GM18870 (cell line): Measurements from ENCODE around the gene SPATA6.
"Not testable (repeated sequence)": the region's sequence is repeated elsewhere in the genome, so short reads cannot be mapped to it uniquely, and the experiment has no call there.

Experiments
- ATAC-seq: cut with Tn5 transposase; IDR thresholded peaks from one replicate; pipeline ENCODE4 v1.9.1; 2021; ENCODE audit warnings: moderate library complexity; ENCODE audit not compliant: unreplicated experiment

The SPATA6 gene

GRCh38 chr1:48362901-48363300 lies 109.1 kb downstream of the SPATA6 start:
- no peak for ATAC-seq

DNA sequence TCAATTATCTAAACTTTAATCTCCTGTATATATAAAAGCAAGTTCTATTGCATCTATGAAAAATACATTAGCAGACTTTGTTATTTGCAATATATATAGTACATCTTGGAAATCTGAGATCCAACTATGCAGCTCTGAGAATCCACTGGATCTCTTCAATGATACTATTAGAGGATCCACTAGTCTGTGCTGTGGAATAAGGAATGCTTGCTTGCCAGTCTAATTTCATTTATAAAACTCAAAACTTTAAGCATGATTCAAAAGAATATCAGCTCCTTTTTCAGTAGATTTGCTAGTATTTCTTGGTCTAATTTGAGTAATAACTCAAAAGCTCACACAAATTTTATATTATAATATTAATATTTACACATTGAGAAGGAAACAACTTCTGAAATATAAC lies 115.1 kb downstream of the SPATA6 start:
- ATAC-seq: no peak

GRCh38 chr1:48344373-48344772 lies 127.6 kb downstream of the SPATA6 start:
- ATAC-seq: no peak

DNA sequence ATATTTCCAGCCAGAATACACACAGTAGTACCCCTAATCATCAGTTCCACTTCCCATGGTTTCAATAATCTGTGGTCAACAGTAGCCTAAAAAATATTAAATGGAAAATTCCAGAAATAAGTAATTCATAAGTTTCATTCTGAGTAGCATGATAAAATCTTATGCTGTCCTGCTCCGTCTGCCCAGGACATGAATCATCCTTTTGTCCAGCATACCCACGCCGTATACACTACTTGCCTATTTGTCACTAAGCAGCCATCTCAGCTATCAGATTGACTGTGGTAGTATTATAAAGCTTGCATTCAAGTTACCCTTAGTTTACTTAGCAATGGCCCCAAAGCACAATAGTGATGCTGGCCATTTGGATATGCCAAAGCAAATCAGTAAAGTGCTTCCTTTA lies 130.8 kb downstream of the SPATA6 start:
- no peak for ATAC-seq

DNA sequence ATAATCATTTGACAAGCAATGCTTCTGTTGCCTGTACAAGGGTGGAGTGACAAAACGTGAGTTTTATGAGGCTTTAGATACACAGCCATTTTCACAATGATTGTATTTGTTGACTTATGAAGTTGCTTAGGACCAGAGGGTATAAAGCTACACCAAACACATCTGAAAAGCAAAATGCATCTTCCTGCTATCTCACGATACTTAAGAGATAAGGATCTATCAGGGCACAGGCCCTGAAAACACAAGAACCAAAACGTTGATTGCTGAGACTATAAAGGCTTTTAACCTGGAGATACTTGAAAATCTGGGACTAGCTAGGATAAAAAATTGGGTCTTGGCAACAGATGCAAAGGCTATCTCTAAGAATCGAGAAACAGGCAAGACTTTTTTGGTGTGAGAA lies 133.7 kb downstream of the SPATA6 start:
- ATAC-seq: no peak

- ATAC-seq: no peak
These were observed 138.7 kb downstream of the SPATA6 start for GRCh38 chr1:48333316-48333715.

- no peak for ATAC-seq
These were observed 139.9 kb downstream of the SPATA6 start for GRCh38 chr1:48332115-48332514.

- ATAC-seq: no peak
These were observed 142.1 kb downstream of the SPATA6 start for GRCh38 chr1:48329905-48330304.

GRCh38 chr1:48329486-48329885 lies 142.5 kb downstream of the SPATA6 start:
- no peak for ATAC-seq

- not testable (repeated sequence) for ATAC-seq
These were observed 160.2 kb downstream of the SPATA6 start for GRCh38 chr1:48311829-48312228.

- ATAC-seq: no peak
These were observed 162.4 kb downstream of the SPATA6 start for GRCh38 chr1:48309564-48310082.

- no peak for ATAC-seq
These were observed 169.4 kb downstream of the SPATA6 start for GRCh38 chr1:48302652-48303051.

DNA sequence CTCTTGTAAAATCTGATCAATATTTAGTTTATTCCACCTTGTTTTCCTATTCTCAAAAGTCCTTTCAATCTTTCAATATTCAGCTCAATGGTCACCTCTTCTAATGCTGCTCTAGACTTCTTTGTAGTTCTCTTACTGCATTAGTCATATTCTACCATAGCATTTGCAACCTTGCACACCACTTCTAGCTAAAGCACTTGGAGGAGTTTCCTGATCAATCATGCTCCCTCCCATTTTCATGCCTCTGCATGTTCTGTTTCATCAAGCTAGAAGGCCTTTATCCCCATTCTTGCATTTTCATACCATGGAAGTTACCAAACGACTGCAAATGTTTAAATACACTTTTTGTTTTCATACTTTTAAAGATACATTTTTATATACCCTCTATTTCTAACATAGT lies 177.3 kb downstream of the SPATA6 start:
- ATAC-seq: no peak

DNA sequence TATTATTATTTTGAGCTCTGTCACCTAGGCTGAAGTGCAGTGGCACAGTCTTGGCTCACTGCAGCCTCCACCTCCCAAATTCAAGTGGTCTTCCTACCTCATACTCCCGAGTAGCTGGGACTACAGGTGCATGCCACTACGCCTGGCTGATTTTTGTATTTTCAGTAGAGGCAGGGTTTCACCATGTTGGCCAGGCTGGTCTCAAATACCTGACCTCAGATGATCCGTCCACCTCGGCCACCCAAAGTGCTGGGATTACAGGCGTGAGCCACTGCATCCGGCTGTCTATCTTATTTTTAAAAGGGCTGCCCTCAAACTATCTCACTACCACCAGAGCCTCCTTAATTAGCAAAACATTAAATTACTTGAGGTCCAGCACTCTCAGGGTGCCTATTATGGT lies 177.9 kb downstream of the SPATA6 start:
- ATAC-seq: not testable (repeated sequence)

DNA sequence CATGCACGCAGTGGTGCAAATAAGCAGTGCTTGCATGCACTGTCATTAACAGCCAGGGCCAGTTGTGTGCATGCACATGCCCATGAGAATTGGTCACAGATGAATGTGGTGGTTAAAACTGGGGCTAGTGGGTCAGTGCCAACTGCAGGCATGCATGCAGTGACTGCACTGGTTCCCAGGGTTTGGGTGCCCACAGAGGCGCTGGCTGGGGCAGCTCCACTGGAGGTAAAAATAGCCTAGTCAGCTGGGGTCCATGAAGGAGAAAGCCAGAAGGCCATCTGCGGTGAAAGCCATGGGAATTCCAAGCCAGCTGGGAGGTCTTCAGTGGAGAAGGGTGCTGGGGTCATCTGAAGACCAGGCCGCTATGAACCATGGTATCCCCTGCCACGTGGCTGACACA lies 179.3 kb downstream of the SPATA6 start:
- ATAC-seq: no peak

- ATAC-seq: no peak
These were observed 180.6 kb downstream of the SPATA6 start for GRCh38 chr1:48291421-48291820.

DNA sequence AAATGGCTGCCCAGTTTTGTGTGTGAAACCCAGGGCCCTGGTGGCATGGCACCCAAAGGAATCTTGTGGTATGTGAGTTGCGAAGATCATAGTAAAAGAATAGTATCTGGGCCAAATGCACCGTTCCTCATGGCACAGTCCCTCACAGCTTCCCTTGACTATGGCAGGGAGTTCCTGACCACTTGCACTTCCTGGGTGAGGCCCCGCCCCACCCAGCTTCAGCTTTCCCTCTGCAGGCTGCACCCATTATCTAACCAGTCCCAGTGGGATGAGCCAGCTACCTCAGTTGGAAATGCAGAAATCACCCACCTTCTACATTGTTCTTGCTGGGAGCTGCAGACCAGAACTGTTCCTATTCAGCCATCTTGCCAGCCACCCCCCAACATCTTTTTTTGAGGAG lies 186.5 kb downstream of the SPATA6 start:
- no peak for ATAC-seq

DNA sequence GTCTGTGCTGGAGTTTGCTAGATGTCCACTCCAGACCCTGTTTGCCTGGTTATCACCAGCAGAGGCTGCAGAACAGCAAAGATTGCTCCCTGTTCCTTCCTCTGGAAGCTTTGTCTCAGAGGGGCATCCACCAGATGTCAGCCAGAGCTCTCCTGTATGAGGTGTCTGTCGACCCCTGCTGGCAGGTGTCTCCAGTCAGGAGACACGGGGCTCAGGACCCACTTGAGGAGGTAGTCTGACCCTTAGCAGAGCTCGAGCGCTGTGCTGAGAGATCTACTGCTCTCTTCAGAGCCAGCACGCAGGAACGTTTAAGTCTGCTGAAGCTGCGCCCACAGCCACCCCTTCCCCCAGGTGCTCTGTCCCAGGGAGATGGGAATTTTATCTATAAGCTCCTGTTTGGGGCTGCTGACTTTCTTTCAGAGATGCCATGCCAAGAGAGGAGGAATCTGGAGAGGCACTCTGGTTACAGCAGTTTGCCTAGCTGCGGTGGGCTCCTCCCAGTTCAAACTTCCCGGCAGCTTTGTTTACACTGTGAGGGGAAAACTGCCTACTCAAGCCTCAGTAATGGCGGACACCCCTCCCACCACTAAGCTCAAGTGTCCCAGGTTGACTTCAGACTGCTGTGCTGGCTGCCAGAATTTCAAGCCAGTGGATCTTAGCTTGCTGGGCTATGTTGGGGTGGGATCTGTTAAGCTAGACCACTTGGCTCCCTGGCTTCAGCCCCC lies 187.1 kb downstream of the SPATA6 start:
- ATAC-seq: not testable (repeated sequence)

- not testable (repeated sequence) for ATAC-seq
These were observed 189.7 kb downstream of the SPATA6 start for GRCh38 chr1:48282329-48282728.

DNA sequence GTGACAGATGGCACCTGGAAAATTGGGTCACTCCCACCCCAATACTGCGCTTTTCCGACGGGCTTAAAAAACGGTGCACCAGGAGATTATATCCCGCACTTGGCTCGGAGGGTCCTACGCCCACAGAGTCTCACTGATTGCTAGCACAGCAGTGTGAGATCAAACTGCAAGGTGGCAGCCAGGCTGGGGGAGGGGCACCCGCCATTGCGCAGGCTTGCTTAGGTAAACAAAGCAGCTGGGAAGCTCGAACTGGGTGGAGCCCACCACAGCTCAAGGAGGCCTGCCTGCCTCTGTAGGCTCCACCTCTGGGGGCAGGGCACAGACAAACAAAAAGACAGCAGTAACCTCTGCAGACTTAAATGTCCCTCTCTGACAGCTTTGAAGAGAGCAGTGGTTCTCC lies 194.6 kb downstream of the SPATA6 start:
- not testable (repeated sequence) for ATAC-seq

- no peak for ATAC-seq
These were observed 205.4 kb downstream of the SPATA6 start for GRCh38 chr1:48266576-48266975.

- ATAC-seq: no peak
These were observed 209.0 kb downstream of the SPATA6 start for GRCh38 chr1:48263041-48263440.

DNA sequence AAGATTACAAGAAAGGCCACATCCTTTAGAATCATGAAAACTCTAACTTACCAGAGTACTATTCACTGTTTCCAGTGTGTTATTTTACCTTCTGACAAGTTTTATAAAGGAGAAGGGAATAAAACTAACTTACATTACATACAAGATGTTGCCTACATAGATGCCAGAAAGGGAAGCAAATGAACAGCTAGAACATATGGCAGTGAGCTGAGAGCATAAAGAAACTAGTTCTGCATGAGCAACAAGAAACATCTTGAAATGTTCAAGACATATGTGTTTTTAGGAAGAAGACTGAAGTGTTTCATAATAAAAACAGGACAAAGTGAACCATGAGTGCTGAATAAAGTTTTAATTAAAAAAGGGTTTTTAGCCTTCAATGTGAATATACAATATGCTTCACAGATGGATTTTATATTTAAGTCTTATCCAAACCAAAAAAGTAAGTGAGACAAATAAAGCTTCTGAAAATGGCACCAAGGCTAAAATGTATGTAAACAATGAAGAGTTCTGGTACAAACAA lies 210.1 kb downstream of the SPATA6 start:
- no peak for ATAC-seq
